HepG2 (cell line): ENCODE measurements around the gene PPP1R27. TPM values are rescaled to one million over a fixed set of nuclear protein-coding genes. Genes with fewer than 3 reads are reported as not detected.

Source experiments
- ESRRA ChIP-seq: sonication (generic); formaldehyde crosslinking; IDR thresholded peaks from 2 replicates; pipeline ENCODE4 v1.5.1; 2020; ENCODE audit warnings: mild to moderate bottlenecking, low read depth, missing genetic modification reagents
- FOXC1 ChIP-seq: sonication (generic); formaldehyde crosslinking; IDR thresholded peaks from 2 replicates; pipeline ENCODE4 v1.8.0; 2022; ENCODE audit warnings: mild to moderate bottlenecking, missing genetic modification reagents, borderline replicate concordance
- GLI4 ChIP-seq: sonication (generic); formaldehyde crosslinking; IDR thresholded peaks from 2 replicates; pipeline ENCODE4 v1.5.1; 2020; ENCODE audit warnings: missing genetic modification reagents, mild to moderate bottlenecking, moderate library complexity, borderline replicate concordance
- HMG20B ChIP-seq: conservative IDR thresholded peaks from 2 replicates; pipeline ENCODE4 v1.6.1; 2016; ENCODE audit warnings: missing genetic modification reagents, missing compliant biosample characterization
- HNF1B ChIP-seq: sonication (generic); formaldehyde crosslinking; IDR thresholded peaks from 2 replicates; pipeline ENCODE4 v1.5.1; 2020; ENCODE audit warnings: mild to moderate bottlenecking, moderate library complexity, missing genetic modification reagents
- HNF4G ChIP-seq, 2 experiments: sonication (generic) in 1 of 2; formaldehyde crosslinking in 1 of 2; IDR thresholded peaks; 2 replicates each; pipeline versions ENCODE4 v1.4.0 to v1.6.1; 2011 to 2020; ENCODE audit warnings: borderline replicate concordance in 2 of 2, low read depth in 2 of 2, mild to moderate bottlenecking in 2 of 2, low read length in 1 of 2, missing genetic modification reagents in 1 of 2, moderate library complexity in 1 of 2
- MXD4 ChIP-seq: IDR thresholded peaks from 2 replicates; pipeline ENCODE4 v1.6.1; 2016; ENCODE audit warnings: mild to moderate bottlenecking, missing biosample characterization, missing genetic modification reagents
- TFAP4 ChIP-seq: sonication (generic); IDR thresholded peaks from 2 replicates; pipeline ENCODE4 v1.6.1; 2016; ENCODE audit warnings: low read depth, borderline replicate concordance
- TFE3 ChIP-seq: IDR thresholded peaks from 2 replicates; pipeline ENCODE4 v1.6.1; 2016
- ZMAT5 ChIP-seq: sonication (generic); formaldehyde crosslinking; IDR thresholded peaks from 2 replicates; pipeline ENCODE4 v1.5.0; 2020; ENCODE audit warnings: mild to moderate bottlenecking, low read depth, missing genetic modification reagents, borderline replicate concordance
- ZNF253 ChIP-seq: sonication (generic); formaldehyde crosslinking; IDR thresholded peaks from 2 replicates; pipeline ENCODE4 v1.8.0; 2022; ENCODE audit warnings: mild to moderate bottlenecking, missing genetic modification reagents, borderline replicate concordance
- ZNF281 ChIP-seq: sonication (generic); formaldehyde crosslinking; IDR thresholded peaks from 2 replicates; pipeline ENCODE4 v1.4.0; 2020; ENCODE audit warnings: missing genetic modification reagents, borderline replicate concordance
- ZNF740 ChIP-seq: sonication (generic); formaldehyde crosslinking; IDR thresholded peaks from 2 replicates; pipeline ENCODE4 v1.4.0; 2020; ENCODE audit warnings: missing genetic modification reagents
- ZNF788 ChIP-seq: sonication (generic); formaldehyde crosslinking; IDR thresholded peaks from 2 replicates; pipeline ENCODE4 v1.5.0; 2020; ENCODE audit warnings: mild to moderate bottlenecking, missing genetic modification reagents, borderline replicate concordance
- ZNF800 ChIP-seq: sonication (generic); formaldehyde crosslinking; IDR thresholded peaks from 2 replicates; pipeline ENCODE4 v1.4.0; 2020; ENCODE audit warnings: missing genetic modification reagents
- polyA plus RNA-seq, 8 experiments: library from polyadenylated mRNA; depleted of rRNA in 3 of 8; stranded (reverse) in 7 of 8; unstranded in 1 of 8; fragments of >200 nt; fragmentation: Illumina TruSeq in 4 of 8; extraction: Trizol in 4 of 8; gene quantifications; 2 replicates each; pipeline versions ENCODE4 v1.2.1 to v1.2.3, GENCODE V29; 2011 to 2016; ENCODE audit warnings: low read depth in 4 of 8, missing spikeins in 1 of 8, mixed read lengths in 1 of 8; ENCODE audit not compliant: insufficient read depth in 1 of 8
- total RNA-seq, 5 experiments: library from RNA; depleted of rRNA; stranded (reverse); fragments of >200 nt; fragmentation: Illumina TruSeq; extraction: Trizol; gene quantifications; 2 replicates each; pipeline ENCODE4 v1.2.3, GENCODE V29; 2016; ENCODE audit warnings: low read depth in 1 of 5

Gene PPP1R27
- total and polyA plus RNA-seq, 2 of the 13 experiments (the other 11 are each of a cell fraction or from before 2014, with no cell fraction given), result 0.17 to 1.00 TPM

- TF ChIP-seq ZNF800 (CRISPR knock-in tag) (0 out of 2 replicates have a peak, but pooled peaks have one; percentile 40), FOXC1 (CRISPR knock-in tag) (peak; percentile 79), ZNF740 (0 out of 2 replicates have a peak, but pooled peaks have one; percentile 45), MXD4 (CRISPR knock-in tag) (no peak), ESRRA (CRISPR knock-in tag) (peak; percentile 30; the same call in 1 of the 2 replicates), ZNF788 (CRISPR knock-in tag) (no peak), GLI4 (CRISPR knock-in tag) (peak; percentile 73; the same call in 1 of the 2 replicates), HNF1B (CRISPR knock-in tag) (peak; percentile 51; the same call in 1 of the 2 replicates), TFAP4 (no peak), HNF4G (IDR thresholded peaks at IDR 0.05; ENCODE audit: borderline replicate concordance, low read depth, low read length) (no peak), HNF4G (CRISPR knock-in tag; IDR thresholded peaks at IDR 0.05; ENCODE audit: borderline replicate concordance, low read depth) (no peak), ZNF253 (CRISPR knock-in tag) (0 out of 2 replicates have a peak, but pooled peaks have one; percentile 12), ZNF281 (no peak), TFE3 (CRISPR knock-in tag) (0 out of 2 replicates have a peak, but pooled peaks have one; percentile 21), HMG20B (CRISPR knock-in tag) (no peak), ZMAT5 (CRISPR knock-in tag) (no peak)
Observed at GRCh38 chr17:81867170-81867990, 32.5 kb upstream of the PPP1R27 start (continued).
